Hepatocyte (in vitro differentiated cells): ENCODE results near the gene TEC. TPM values are rescaled to one million over a fixed set of nuclear protein-coding genes. Genes with fewer than 3 reads are reported as not detected.

Source experiments
- DNase-seq: peaks from one replicate; pipeline ENCODE4 v3.0.0-alpha.2; 2016; ENCODE audit warnings: low spot score
- H2AFZ ChIP-seq: fragments of 200-600 bp; sonication (generic); 2 replicates; pipeline ENCODE4 v1.6.0; 2016; ENCODE audit warnings: antibody characterized with exemption, mild to moderate bottlenecking
- H3K27ac ChIP-seq: fragments of 200-600 bp; sonication (generic); 2 replicates; pipeline ENCODE4 v1.5.1; 2016; ENCODE audit warnings: mild to moderate bottlenecking
- H3K27me3 ChIP-seq: fragments of 200-600 bp; sonication (generic); 2 replicates; pipeline ENCODE4 v1.6.1; 2016
- H3K36me3 ChIP-seq: fragments of 200-600 bp; sonication (generic); replicated peaks from 2 replicates; pipeline ENCODE4 v1.5.1; 2016; ENCODE audit warnings: low read depth; ENCODE audit not compliant: insufficient read depth
- H3K4me1 ChIP-seq: fragments of 200-600 bp; sonication (generic); 2 replicates; pipeline ENCODE4 v1.5.1; 2016; ENCODE audit warnings: mild to moderate bottlenecking, moderate library complexity; ENCODE audit not compliant: insufficient read depth
- H3K4me2 ChIP-seq: fragments of 200-600 bp; sonication (generic); 2 replicates; pipeline ENCODE4 v1.6.0; 2016
- H3K4me3 ChIP-seq: fragments of 200-600 bp; sonication (generic); 2 replicates; pipeline ENCODE4 v1.5.1; 2016; ENCODE audit warnings: mild to moderate bottlenecking
- H3K79me2 ChIP-seq: fragments of 200-600 bp; sonication (generic); 2 replicates; pipeline ENCODE4 v1.6.0; 2017; ENCODE audit warnings: mild to moderate bottlenecking
- H3K9me2 ChIP-seq: fragments of 200-600 bp; sonication (generic); replicated peaks from 2 replicates; pipeline ENCODE4 v1.6.0; 2017; ENCODE audit warnings: mild to moderate bottlenecking; ENCODE audit not compliant: insufficient read depth
- H3K9me3 ChIP-seq: fragments of 200-600 bp; sonication (generic); 2 replicates; pipeline ENCODE4 v1.5.1; 2016; ENCODE audit warnings: low read depth, mild to moderate bottlenecking
- H4K20me1 ChIP-seq: fragments of 200-600 bp; sonication (generic); 2 replicates; pipeline ENCODE4 v1.6.0; 2016; ENCODE audit warnings: mild to moderate bottlenecking; ENCODE audit not compliant: insufficient read depth, poor library complexity, severe bottlenecking
- CTCF ChIP-seq: fragments of 200-600 bp; sonication (generic); IDR thresholded peaks from 2 replicates; pipeline ENCODE4 v1.5.1; 2016; ENCODE audit warnings: antibody characterized with exemption, mild to moderate bottlenecking; ENCODE audit not compliant: poor library complexity
- EZH2 ChIP-seq: fragments of 200-600 bp; sonication (generic); IDR thresholded peaks from 2 replicates; pipeline ENCODE4 v1.6.1; 2016; ENCODE audit warnings: antibody characterized with exemption, mild to moderate bottlenecking, borderline replicate concordance
- EZH2phosphoT487 ChIP-seq: fragments of 200-600 bp; sonication (generic); IDR thresholded peaks from one replicate; pipeline ENCODE4 v1.6.1; 2018; ENCODE audit warnings: antibody characterized with exemption, mild to moderate bottlenecking, low read depth, moderate library complexity; ENCODE audit not compliant: unreplicated experiment, severe bottlenecking
- WGBS: methylation state at CpG from one replicate; pipeline ENCODE4 v1.1.6; 2016; ENCODE audit warnings: low lambda C conversion rate; ENCODE audit errors: missing lambda C conversion rate; 5-methylcytosine and 5-hydroxymethylcytosine counted together
- polyA plus RNA-seq: library from polyadenylated mRNA; unstranded; fragments of >200 nt; fragmentation: Nextera tagmentation; extraction: Ambion mirVana; gene quantifications from 2 replicates; pipeline ENCODE4 v1.2.1, GENCODE V29; 2016
- total RNA-seq: library from RNA; depleted of rRNA; stranded (reverse); fragments of >200 nt; gene quantifications from 2 replicates; pipeline ENCODE4 v1.2.3, GENCODE V29; 2014

The TEC gene
- total and polyA plus RNA-seq, 2 experiments from 2014 or later, result 1.3 to 2.1 TPM

GRCh38 chr4:48162162-48162561 is 107.5 kb downstream of the TEC start:
- Histone ChIP-seq H3K27me3 (no peaks in the 10 kb centered on the region), H3K9me3 (no peaks in the 10 kb centered on the region), H3K9me2 (no peaks in the 10 kb centered on the region), H2AFZ (no peak overlapping the region), H4K20me1 (no peaks in the 10 kb centered on the region), H3K79me2 (no peaks in the 10 kb centered on the region), H3K36me3 (no peaks in the 10 kb centered on the region), H3K4me2 (no peak overlapping the region), H3K4me3 (no peak overlapping the region), H3K27ac (no peak overlapping the region), H3K4me1 (no peaks in the 10 kb centered on the region)
- TF ChIP-seq EZH2phosphoT487, result no peak
- no peak for TF ChIP-seq CTCF
- TF ChIP-seq EZH2, result no peak
- WGBS, result 75% methylated on average over 4 of the region's 4 CpGs
- no peak for DNase-seq

GRCh38 chr4:48157271-48157670 is 112.4 kb downstream of the TEC start:
- WGBS, result 96% methylated on average over 3 of the region's 3 CpGs
- H3K4me3 ChIP-seq, result no peak overlapping the region

GRCh38 chr4:48156423-48156822 is 113.2 kb downstream of the TEC start:
- Histone ChIP-seq H3K9me2 (no peaks in the 10 kb centered on the region), H3K4me3 (no peak overlapping the region), H3K4me2 (no peak overlapping the region), H4K20me1 (no peaks in the 10 kb centered on the region), H3K4me1 (no peaks in the 10 kb centered on the region), H2AFZ (no peak overlapping the region), H3K27me3 (no peaks in the 10 kb centered on the region), H3K79me2 (no peaks in the 10 kb centered on the region), H3K36me3 (no peaks in the 10 kb centered on the region), H3K9me3 (no peaks in the 10 kb centered on the region), H3K27ac (no peak overlapping the region)
- no peak for DNase-seq
- no peak for TF ChIP-seq EZH2phosphoT487
- no peak for TF ChIP-seq CTCF
- no peak for TF ChIP-seq EZH2
- WGBS, result 90% methylated on average over 1 of the region's 1 CpG

More at GRCh38 chr4:48157271-48157670, 112.4 kb downstream of the TEC start:
- DNase-seq, result no peak
- H3K9me2 ChIP-seq, result no peaks in the 10 kb centered on the region
- H3K27ac ChIP-seq, result no peak overlapping the region
- no peaks in the 10 kb centered on the region for H3K4me1 ChIP-seq
- no peaks in the 10 kb centered on the region for H3K36me3 ChIP-seq
- no peaks in the 10 kb centered on the region for H3K9me3 ChIP-seq
- H3K79me2 ChIP-seq, result no peaks in the 10 kb centered on the region
- H3K4me2 ChIP-seq, result no peak overlapping the region
- H3K27me3 ChIP-seq, result no peaks in the 10 kb centered on the region
- no peaks in the 10 kb centered on the region for H4K20me1 ChIP-seq
- TF ChIP-seq CTCF, result no peak
- no peak for TF ChIP-seq EZH2phosphoT487
- no peak for TF ChIP-seq EZH2
- H2AFZ ChIP-seq, result no peak overlapping the region
